ENCODE measurements around the gene RPS6KA5. TPM values are rescaled to one million over a fixed set of nuclear protein-coding genes. Genes with fewer than 3 reads are reported as not detected.

The RPS6KA5 gene
- total and polyA plus RNA-seq, 9 of the 15 experiments (the other 6 are each of a cell fraction or from before 2014, with no cell fraction given) = 0.88 to 7.7 (median 4.7) TPM

- WGBS (ENCODE audit: insufficient coverage, low coverage, missing lambda C conversion rate) = 70% methylated on average over 3 of the region's 3 CpGs
- CTCF ChIA-PET (ENCODE audit: low intra/inter-chr PET ratio) = no interaction called here
These were observed 50.8 kb downstream of the RPS6KA5 start for GRCh38 chr14:91009501-91010152.

GRCh38 chr14:91008759-91009409, 51.6 kb downstream of the RPS6KA5 start:
- ATAC-seq = no peak
- H3K9me1 ChIP-seq (ENCODE audit: control insufficient read depth, insufficient read depth, low read length) = no peaks in the 10 kb centered on the region
- no peaks in the 10 kb centered on the region; a peak in 1 of 5 replicates for H3K4me1 ChIP-seq (replicated peaks in 1 of 2; ENCODE audit: control insufficient read depth in 2 of 2, insufficient read depth in 2 of 2, low read length in 2 of 2)
- no peaks in the 10 kb centered on the region for H3K9me3 ChIP-seq (replicated peaks; ENCODE audit: control insufficient read depth, insufficient read depth, low read depth, low read length)
- H3K27me3 ChIP-seq (ENCODE audit: control insufficient read depth in 2 of 2, insufficient read depth in 2 of 2, low read length in 2 of 2) = no peaks in the 10 kb centered on the region
- no peak for DNase-seq (ENCODE audit: extremely low read depth in 1 of 4, low spot score in 3 of 4)
- intact Hi-C loops (cut with micrococcal nuclease) (no loop called here), in situ Hi-C loops (cut with MboI) (no loop called here)
- no peaks in the 10 kb centered on the region for H3K36me3 ChIP-seq (ENCODE audit: control insufficient read depth, insufficient read depth, low read length)
- no peaks in the 10 kb centered on the region for H4K20me1 ChIP-seq (replicated peaks; ENCODE audit: control insufficient read depth, insufficient read depth, low read length)
- ChIA-PET CTCF (ENCODE audit: low intra/inter-chr PET ratio) (no interaction called here), POLR2A (interaction anchor here (0.6 kb wide), 1 partner anchor 136 kb away, joined by 4 read pairs; no protein-coding TSS in a partner anchor)
- FAIRE-seq = no peak
- H3K9ac ChIP-seq (ENCODE audit: insufficient read depth in 1 of 2, low read depth in 2 of 2, low read length in 2 of 2) = no peak overlapping the region
- H2AFZ ChIP-seq (ENCODE audit: low read depth, low read length) = no peak overlapping the region
- BruUV-seq (replicated peaks) = no TSS peak
- no peak overlapping the region for H3K4me2 ChIP-seq (ENCODE audit: insufficient read depth, low read length)
- WGBS (ENCODE audit: insufficient coverage, low coverage, missing lambda C conversion rate) = 48% methylated on average over 2 of the region's 2 CpGs
- H3K79me2 ChIP-seq (ENCODE audit: control insufficient read depth, insufficient read depth, low read length) = no peaks in the 10 kb centered on the region
- H3K4me3 ChIP-seq = no peak overlapping the region
- no peak overlapping the region for H3K27ac ChIP-seq (ENCODE audit: extremely low read depth, low read depth, low read length)
- TF ChIP-seq DMBX1 (CRISPR knock-in tag; IDR thresholded peaks at IDR 0.05; ENCODE audit: borderline replicate concordance) (no peak), SMARCB1 (IDR thresholded peaks at IDR 0.05; ENCODE audit: insufficient read length, low read depth) (no peak), ETS1 (conservative IDR thresholded peaks at IDR 0.05; ENCODE audit: control insufficient read depth, low read depth, low read length) (no peak), ZNF280B (CRISPR knock-in tag; IDR thresholded peaks at IDR 0.05) (no peak), ETV6 (IDR thresholded peaks at IDR 0.05; ENCODE audit: borderline replicate concordance in 1 of 2, low read depth in 2 of 2, low read length in 1 of 2) (no peak), ETV6 (CRISPR knock-in tag; IDR thresholded peaks at IDR 0.05; ENCODE audit: borderline replicate concordance) (no peak), CEBPB (tag; IDR thresholded peaks at IDR 0.05) (no peak), GABPA (tag; conservative IDR thresholded peaks at IDR 0.05; ENCODE audit: low read depth) (no peak)

More at GRCh38 chr14:91009501-91010152, 50.8 kb downstream of the RPS6KA5 start:
- ATAC-seq = no peak
- Histone ChIP-seq H2AFZ (ENCODE audit: low read depth, low read length) (no peak overlapping the region), H3K79me2 (ENCODE audit: control insufficient read depth, insufficient read depth, low read length) (no peaks in the 10 kb centered on the region), H3K27ac (ENCODE audit: extremely low read depth, low read depth, low read length) (no peak overlapping the region), H4K20me1 (replicated peaks; ENCODE audit: control insufficient read depth, insufficient read depth, low read length) (no peaks in the 10 kb centered on the region), H3K4me3 (no peak overlapping the region), H3K9me1 (ENCODE audit: control insufficient read depth, insufficient read depth, low read length) (no peaks in the 10 kb centered on the region), H3K4me2 (ENCODE audit: insufficient read depth, low read length) (no peak overlapping the region), H3K9me3 (replicated peaks; ENCODE audit: control insufficient read depth, insufficient read depth, low read depth, low read length) (no peaks in the 10 kb centered on the region), H3K27me3 (ENCODE audit: control insufficient read depth in 2 of 2, insufficient read depth in 2 of 2, low read length in 2 of 2) (no peaks in the 10 kb centered on the region), H3K4me1 (replicated peaks in 1 of 2; ENCODE audit: control insufficient read depth in 2 of 2, insufficient read depth in 2 of 2, low read length in 2 of 2) (no peaks in the 10 kb centered on the region; a peak in 1 of 5 replicates), H3K36me3 (ENCODE audit: control insufficient read depth, insufficient read depth, low read length) (no peaks in the 10 kb centered on the region), H3K9ac (ENCODE audit: insufficient read depth in 1 of 2, low read depth in 2 of 2, low read length in 2 of 2) (no peak overlapping the region)
- in situ Hi-C loops (cut with MboI) = no loop called here
- POLR2A ChIA-PET = interaction anchor here (0.6 kb wide), 1 partner anchor 136 kb away, joined by 4 read pairs; no protein-coding TSS in a partner anchor
- BruUV-seq (replicated peaks) = no TSS peak
- intact Hi-C loops (cut with micrococcal nuclease) = no loop called here
- no peak for FAIRE-seq
- TF ChIP-seq MCM5 (IDR thresholded peaks at IDR 0.05; ENCODE audit: low read depth) = no peak
- TF ChIP-seq MED1 (CRISPR knock-in tag; IDR thresholded peaks at IDR 0.05; ENCODE audit: borderline replicate concordance) = no peak
- peak; percentile 60; the same call in 1 of the 2 replicates for TF ChIP-seq SPI1 (IDR thresholded peaks at IDR 0.05; ENCODE audit: borderline replicate concordance, low read depth, low read length)
- no peak for DNase-seq (ENCODE audit: extremely low read depth in 1 of 4, low spot score in 3 of 4)
